ENCODE measurements around the gene YJEFN3.

GRCh38 chr19:19485161-19485997, 43.3 kb upstream of the YJEFN3 start:
- TF ChIP-seq CREM (CRISPR knock-in tag; IDR thresholded peaks at IDR 0.05) (no peak), CTCF (IDR thresholded peaks at IDR 0.05) (no peak), ELF4 (CRISPR knock-in tag; IDR thresholded peaks at IDR 0.05; ENCODE audit: low read depth) (no peak), E2F1 (CRISPR knock-in tag; IDR thresholded peaks at IDR 0.05) (no peak), CREB1 (CRISPR knock-in tag; IDR thresholded peaks at IDR 0.05) (no peak), MAX (CRISPR knock-in tag; IDR thresholded peaks at IDR 0.05) (no peak), KAT7 (CRISPR knock-in tag; IDR thresholded peaks at IDR 0.05; ENCODE audit: borderline replicate concordance) (no peak), JUN (CRISPR knock-in tag; IDR thresholded peaks at IDR 0.05) (no peak)
- TF ChIP-seq, protein P1, sequence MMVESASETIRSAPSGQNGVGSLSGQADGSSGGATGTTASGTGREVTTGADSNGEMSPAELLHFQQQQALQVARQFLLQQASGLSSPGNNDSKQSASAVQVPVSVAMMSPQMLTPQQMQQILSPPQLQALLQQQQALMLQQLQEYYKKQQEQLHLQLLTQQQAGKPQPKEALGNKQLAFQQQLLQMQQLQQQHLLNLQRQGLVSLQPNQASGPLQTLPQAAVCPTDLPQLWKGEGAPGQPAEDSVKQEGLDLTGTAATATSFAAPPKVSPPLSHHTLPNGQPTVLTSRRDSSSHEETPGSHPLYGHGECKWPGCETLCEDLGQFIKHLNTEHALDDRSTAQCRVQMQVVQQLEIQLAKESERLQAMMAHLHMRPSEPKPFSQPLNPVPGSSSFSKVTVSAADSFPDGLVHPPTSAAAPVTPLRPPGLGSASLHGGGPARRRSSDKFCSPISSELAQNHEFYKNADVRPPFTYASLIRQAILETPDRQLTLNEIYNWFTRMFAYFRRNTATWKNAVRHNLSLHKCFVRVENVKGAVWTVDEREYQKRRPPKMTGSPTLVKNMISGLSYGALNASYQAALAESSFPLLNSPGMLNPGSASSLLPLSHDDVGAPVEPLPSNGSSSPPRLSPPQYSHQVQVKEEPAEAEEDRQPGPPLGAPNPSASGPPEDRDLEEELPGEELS (CRISPR knock-in tag; IDR thresholded peaks at IDR 0.05), result no peak
- TF ChIP-seq, protein P2, sequence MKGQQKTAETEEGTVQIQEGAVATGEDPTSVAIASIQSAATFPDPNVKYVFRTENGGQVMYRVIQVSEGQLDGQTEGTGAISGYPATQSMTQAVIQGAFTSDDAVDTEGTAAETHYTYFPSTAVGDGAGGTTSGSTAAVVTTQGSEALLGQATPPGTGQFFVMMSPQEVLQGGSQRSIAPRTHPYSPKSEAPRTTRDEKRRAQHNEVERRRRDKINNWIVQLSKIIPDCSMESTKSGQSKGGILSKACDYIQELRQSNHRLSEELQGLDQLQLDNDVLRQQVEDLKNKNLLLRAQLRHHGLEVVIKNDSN (CRISPR knock-in tag; IDR thresholded peaks at IDR 0.05), result no peak
